ENCODE results near the gene UQCRC2. TPM values are rescaled to one million over a fixed set of nuclear protein-coding genes. Genes with fewer than 3 reads are reported as not detected.

UQCRC2 gene
- polyA plus RNA-seq, 1 of the 3 experiments (the other 2 are of a cell fraction), result 155 TPM

DNA sequence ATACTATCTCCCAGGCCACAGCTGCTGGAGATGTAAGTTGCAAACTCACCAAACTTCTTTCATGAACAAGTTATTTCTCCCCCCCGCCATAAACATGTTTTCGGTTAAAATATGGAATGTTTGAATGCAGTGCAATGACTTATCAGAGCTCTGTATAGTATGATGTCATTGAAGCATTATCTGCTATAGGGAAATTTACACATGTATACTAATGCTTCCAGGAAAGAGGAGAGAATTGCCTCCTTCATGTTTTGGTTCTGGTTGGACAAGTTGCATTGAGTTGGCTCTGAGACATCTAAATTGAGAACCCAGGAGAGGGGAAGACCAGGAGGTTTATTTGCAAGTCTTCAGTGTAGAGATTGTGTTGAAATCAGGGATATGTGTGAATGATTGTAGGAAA is 20.8 kb downstream of the UQCRC2 start:
- no peak for TF ChIP-seq NFIC (IDR thresholded peaks at IDR 0.05; ENCODE audit: borderline replicate concordance)
- TF ChIP-seq RAD21 (IDR thresholded peaks at IDR 0.05; ENCODE audit: low read length), result no peak
- TF ChIP-seq TCF12 (IDR thresholded peaks at IDR 0.05), result no peak
- TF ChIP-seq MXI1 (IDR thresholded peaks at IDR 0.05; ENCODE audit: low read depth, low read length), result no peak
- TF ChIP-seq TEAD4 (IDR thresholded peaks at IDR 0.05; ENCODE audit: borderline replicate concordance, insufficient read depth), result no peak
- no peak for TF ChIP-seq ELF1 (IDR thresholded peaks at IDR 0.05)
- TF ChIP-seq RFX5 (IDR thresholded peaks at IDR 0.05; ENCODE audit: low read length), result no peak
- TF ChIP-seq POLR2AphosphoS5 (IDR thresholded peaks at IDR 0.05; ENCODE audit: low read depth, low read length), result no peak
- TF ChIP-seq ZBTB33 (IDR thresholded peaks at IDR 0.05; ENCODE audit: borderline replicate concordance, low read depth), result no peak
- no peak overlapping the region for H3K9ac ChIP-seq
- no peaks in the 10 kb centered on the region for H3K4me1 ChIP-seq (ENCODE audit: control insufficient read depth in 1 of 2, insufficient read depth in 2 of 2, low read depth in 1 of 2, low read length in 1 of 2)
- DNase-seq, result no peak
- peaks cover 76 to 86% of the 10 kb centered on the region in 2 experiments for H3K36me3 ChIP-seq (replicated peaks in 1 of 2; ENCODE audit: control insufficient read depth in 1 of 2, insufficient read depth in 2 of 2, low read length in 1 of 2)
- POLR2A ChIA-PET, result no interaction called here
- CTCF ChIA-PET, result interaction anchor here (1.3 kb wide), 1 partner anchor 104 kb away, joined by 6 read pairs; no protein-coding TSS in a partner anchor
- no peak overlapping the region for H3K27ac ChIP-seq (ENCODE audit: low read depth in 2 of 2, low read length in 1 of 2)
- H4K20me1 ChIP-seq (ENCODE audit: insufficient read depth), result no peaks in the 10 kb centered on the region
- H3K79me2 ChIP-seq (ENCODE audit: insufficient read depth), result no peaks in the 10 kb centered on the region
- no peaks in the 10 kb centered on the region for H3K9me2 ChIP-seq
- H3K4me2 ChIP-seq, result no peak overlapping the region
- WGBS (ENCODE audit: low lambda C conversion rate), result 90% methylated on average over 2 of the region's 2 CpGs
- no peak overlapping the region for H3K4me3 ChIP-seq (ENCODE audit: low read depth in 2 of 2, low read length in 1 of 2)
- no peaks in the 10 kb centered on the region for H3F3A ChIP-seq (replicated peaks; ENCODE audit: insufficient read depth)
- no peaks in the 10 kb centered on the region for H3K27me3 ChIP-seq (ENCODE audit: insufficient read depth)
- H2AFZ ChIP-seq (ENCODE audit: low read depth), result no peak overlapping the region
- H3K9me3 ChIP-seq, result no peaks in the 10 kb centered on the region

GRCh38 chr16:21980032-21980431 is 26.9 kb downstream of the UQCRC2 start:
- H3K9ac ChIP-seq, result no peak overlapping the region
- H4K20me1 ChIP-seq (ENCODE audit: insufficient read depth), result no peaks in the 10 kb centered on the region
- 94% methylated on average over 4 of the region's 4 CpGs for WGBS (ENCODE audit: low lambda C conversion rate)
- H3K9me2 ChIP-seq, result no peaks in the 10 kb centered on the region
- no peaks in the 10 kb centered on the region for H3K9me3 ChIP-seq
- H3K4me1 ChIP-seq (ENCODE audit: control insufficient read depth in 1 of 2, insufficient read depth in 2 of 2, low read depth in 1 of 2, low read length in 1 of 2), result no peaks in the 10 kb centered on the region
- H3K79me2 ChIP-seq (ENCODE audit: insufficient read depth), result no peaks in the 10 kb centered on the region; the same call in 1 of the 2 replicates
- no peak overlapping the region for H2AFZ ChIP-seq (ENCODE audit: low read depth)
- DNase-seq, result no peak
- peaks cover 7% of the 10 kb centered on the region for H3F3A ChIP-seq (replicated peaks; ENCODE audit: insufficient read depth)
- H3K4me3 ChIP-seq (ENCODE audit: low read depth in 2 of 2, low read length in 1 of 2), result no peak overlapping the region
- no peak overlapping the region for H3K27ac ChIP-seq (ENCODE audit: low read depth in 2 of 2, low read length in 1 of 2)
- ChIA-PET CTCF (interaction anchor here (2.0 to 2.5 kb wide), 3 partner anchors 98 to 209 kb away, joined by 6 to 9 read pairs (median 8); no protein-coding TSS in a partner anchor), POLR2A (no interaction called here)
- H3K4me2 ChIP-seq, result no peak overlapping the region
- no peak for TF ChIP-seq NFIC (IDR thresholded peaks at IDR 0.05; ENCODE audit: borderline replicate concordance)
- no peak for TF ChIP-seq MXI1 (IDR thresholded peaks at IDR 0.05; ENCODE audit: low read depth, low read length)
- TF ChIP-seq NRF1 (IDR thresholded peaks at IDR 0.05; ENCODE audit: low read depth, low read length), result no peak
- no peak for TF ChIP-seq SIN3A (IDR thresholded peaks at IDR 0.05; ENCODE audit: borderline replicate concordance, low read depth, low read length)
- TF ChIP-seq POLR2AphosphoS5 (IDR thresholded peaks at IDR 0.05; ENCODE audit: low read depth, low read length), result no peak
- TF ChIP-seq YY1 (IDR thresholded peaks at IDR 0.05; ENCODE audit: low read depth), result no peak
- no peak for TF ChIP-seq JUND (IDR thresholded peaks at IDR 0.05)
- TF ChIP-seq IRF3 (IDR thresholded peaks at IDR 0.05; ENCODE audit: low read depth, low read length), result no peak
- no peak for TF ChIP-seq FOSL2 (IDR thresholded peaks at IDR 0.05; ENCODE audit: borderline replicate concordance, low read depth)
- no peaks in the 10 kb centered on the region for H3K27me3 ChIP-seq (ENCODE audit: insufficient read depth)
- H3K36me3 ChIP-seq (replicated peaks in 1 of 2; ENCODE audit: control insufficient read depth in 1 of 2, insufficient read depth in 2 of 2, low read length in 1 of 2), result peaks cover 79 to 89% of the 10 kb centered on the region in 2 experiments
